T-helper 9 cell (primary cell): ENCODE data around the gene CLEC4C.
"Not testable (repeated sequence)": the region's sequence is repeated elsewhere in the genome, so short reads cannot be mapped to it uniquely, and the experiment has no call there.

Source experiments
- DNase-seq: peaks from one replicate; pipeline ENCODE4 v3.0.0-alpha.2; 2020
- total RNA-seq, 2 donors: gene quantifications; one replicate each; lab custom pipeline; 2026; lab: John Stamatoyannopoulos, UW

The CLEC4C gene, protein sequence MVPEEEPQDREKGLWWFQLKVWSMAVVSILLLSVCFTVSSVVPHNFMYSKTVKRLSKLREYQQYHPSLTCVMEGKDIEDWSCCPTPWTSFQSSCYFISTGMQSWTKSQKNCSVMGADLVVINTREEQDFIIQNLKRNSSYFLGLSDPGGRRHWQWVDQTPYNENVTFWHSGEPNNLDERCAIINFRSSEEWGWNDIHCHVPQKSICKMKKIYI
- 0 reads per million in 2 donors for total RNA-seq

DNA sequence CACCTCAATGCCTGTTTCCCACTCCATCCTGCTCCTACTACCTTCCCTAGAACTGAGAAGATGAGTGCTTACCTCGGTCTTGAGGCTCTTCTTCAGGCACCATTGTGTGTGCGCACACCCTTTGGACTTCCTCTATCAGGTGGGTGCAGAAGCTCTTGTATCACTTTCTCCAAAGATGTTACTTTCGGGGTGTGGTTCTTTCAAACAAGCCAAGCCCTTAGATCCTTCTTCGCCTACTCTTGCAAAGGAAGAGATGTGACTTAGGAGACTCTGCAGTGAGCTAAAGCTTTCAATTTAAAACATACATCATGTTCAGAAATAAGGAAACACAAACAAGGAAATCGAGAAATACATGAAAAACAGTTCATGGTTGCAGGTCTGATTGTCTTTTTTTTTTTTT, at the start of gene CLEC4C:
Gene CLEC4C (minus strand): TSS at position 130 of the 400 bp plus-strand sequence. CDS start 27 bp downstream, at position 103.
- no peak for DNase-seq

DNA sequence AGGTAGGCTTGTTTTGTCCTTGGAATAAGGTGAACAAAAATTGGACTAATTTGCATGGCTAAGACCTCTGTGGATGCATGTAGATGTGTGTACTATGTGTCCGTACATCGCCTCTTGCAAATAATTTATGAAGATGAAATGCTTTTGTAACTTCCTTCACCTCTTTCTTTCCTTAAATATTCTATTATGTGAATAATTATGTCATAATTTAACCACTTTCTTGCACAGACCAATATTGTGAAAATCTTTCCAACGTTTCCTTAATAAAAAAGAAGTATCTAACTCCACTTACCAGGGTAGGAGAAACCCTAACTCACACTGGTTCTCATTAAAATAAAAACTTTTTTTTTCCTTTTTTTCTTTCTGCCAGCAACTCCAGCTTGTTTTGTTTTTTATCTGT, 46.0 kb upstream of the CLEC4C start:
- no peak for DNase-seq

DNA sequence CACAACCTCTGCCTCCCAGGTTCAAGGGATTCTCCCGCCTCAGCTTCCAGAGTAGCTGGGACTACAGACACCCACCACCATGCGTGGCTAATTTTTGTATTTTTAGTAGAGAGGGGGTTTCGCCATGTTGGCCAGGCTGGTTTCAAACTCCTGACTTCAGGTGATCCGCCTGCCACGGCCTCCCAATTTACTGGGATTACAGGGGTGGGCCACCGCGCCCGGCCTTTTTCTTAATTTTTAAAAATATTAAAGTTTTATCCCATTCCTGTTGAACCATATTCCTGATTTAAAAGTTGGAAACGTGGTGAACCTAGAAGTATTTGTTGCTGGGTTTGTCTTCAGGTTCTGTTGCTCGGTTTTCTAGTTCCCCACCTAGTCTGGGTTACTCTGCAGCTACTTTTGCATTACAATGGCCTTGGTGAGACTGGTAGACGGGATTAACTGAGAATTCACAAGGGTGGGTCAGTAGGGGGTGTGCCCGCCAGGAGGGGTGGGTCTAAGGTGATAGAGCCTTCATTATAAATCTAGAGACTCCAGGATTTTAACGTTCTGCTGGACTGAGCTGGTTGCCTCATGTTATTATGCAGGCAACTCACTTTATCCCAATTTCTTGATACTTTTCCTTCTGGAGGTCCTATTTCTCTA, 41.8 kb upstream of the CLEC4C start, which contains the start of gene NANOG:
Gene NANOG (plus strand): TSS at position 519 of the 645 bp plus-strand sequence. CDS start 213 bp downstream, outside the sequence.
- not testable (repeated sequence) for DNase-seq

DNA sequence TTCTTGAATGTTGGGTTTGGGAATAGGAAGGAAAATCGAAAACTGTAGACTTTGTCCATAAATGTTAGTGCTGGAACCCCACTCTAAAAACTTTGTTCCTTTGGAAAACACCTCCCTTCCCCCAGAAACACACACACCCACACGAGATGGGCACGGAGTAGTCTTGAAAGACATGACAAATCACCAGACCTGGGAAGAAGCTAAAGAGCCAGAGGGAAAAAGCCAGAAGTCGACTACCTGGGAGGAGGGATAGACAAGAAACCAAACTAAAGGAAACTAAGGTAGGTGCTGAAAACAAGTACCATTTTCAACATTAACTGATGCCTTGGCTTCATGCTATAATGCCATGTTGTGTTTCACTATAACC, 41.1 kb upstream of the CLEC4C start:
- DNase-seq, result no peak

DNA sequence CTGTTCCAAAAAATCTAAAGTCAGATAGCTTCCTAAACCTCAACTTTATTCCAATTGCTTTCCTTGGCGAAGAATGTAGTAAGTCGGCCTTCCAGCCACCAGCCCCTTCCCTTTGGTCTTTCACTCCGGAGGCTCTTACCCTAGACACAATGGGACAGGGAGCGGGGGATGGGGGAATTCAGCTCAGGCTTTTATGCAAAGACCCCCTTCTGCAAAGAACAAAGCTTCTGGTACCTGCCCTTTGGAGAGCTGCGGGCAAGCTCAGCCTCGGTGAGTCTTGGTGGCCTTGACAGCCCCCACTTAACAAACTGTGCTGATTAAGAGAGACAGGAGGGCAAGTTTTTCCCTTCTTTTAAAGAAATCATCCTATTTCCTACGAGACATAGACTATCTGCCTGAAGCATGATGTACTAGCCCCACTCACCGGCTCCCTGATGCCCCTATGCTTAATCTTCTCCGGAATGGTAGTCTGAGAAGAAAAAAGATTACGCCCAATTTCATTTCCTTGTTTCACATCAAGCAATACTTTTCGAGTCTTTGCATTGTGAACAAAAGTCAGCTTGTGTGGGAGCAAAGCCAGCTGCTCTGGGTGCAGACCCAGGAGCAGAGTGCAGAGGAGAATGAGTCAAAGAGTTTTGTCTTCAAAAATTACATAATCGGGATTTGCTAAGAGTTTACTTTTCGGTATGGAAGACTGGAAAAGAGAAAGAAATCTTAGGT, 40.6 kb upstream of the CLEC4C start:
- no peak for DNase-seq

DNA sequence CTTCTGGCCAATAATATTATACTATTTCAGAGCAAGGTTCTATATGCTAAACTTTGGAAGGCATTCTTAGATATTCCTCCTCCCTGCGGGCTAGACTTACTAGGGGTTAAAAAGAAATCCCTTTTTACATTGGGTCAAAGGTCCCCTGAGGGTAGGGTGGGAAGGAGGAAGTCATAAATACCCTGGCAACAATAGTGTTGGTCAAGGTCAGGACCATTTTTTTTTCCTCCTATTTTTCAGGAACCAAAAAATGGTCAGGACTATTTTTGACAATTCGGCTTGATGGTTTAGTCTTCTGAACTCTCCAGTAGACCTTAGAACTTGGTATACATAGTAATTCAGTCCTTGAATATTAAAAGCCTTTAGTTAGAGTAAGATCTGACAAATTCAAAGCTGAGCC, 37.5 kb upstream of the CLEC4C start:
- DNase-seq, result no peak

DNA sequence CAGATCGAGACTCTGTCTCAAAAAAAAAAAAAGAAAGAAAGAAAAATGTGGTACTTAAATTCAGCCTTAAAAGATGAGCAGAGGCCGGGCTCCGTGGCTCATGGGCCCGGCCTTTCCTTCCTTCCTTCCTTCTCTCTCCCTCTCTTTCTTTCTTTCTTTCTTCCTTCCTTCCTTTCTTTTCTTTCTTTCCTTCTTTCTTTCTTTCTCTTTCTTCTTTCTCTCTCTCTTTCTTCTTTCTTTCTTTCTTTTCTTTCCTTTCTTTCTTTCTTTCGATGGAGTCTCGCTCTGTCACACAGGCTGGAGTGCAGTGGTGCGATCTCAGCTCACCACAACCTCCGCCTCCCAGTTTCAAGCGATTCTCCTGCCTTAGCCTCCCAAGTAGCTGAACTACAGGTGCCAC, 36.3 kb upstream of the CLEC4C start:
- DNase-seq, result not testable (repeated sequence)

DNA sequence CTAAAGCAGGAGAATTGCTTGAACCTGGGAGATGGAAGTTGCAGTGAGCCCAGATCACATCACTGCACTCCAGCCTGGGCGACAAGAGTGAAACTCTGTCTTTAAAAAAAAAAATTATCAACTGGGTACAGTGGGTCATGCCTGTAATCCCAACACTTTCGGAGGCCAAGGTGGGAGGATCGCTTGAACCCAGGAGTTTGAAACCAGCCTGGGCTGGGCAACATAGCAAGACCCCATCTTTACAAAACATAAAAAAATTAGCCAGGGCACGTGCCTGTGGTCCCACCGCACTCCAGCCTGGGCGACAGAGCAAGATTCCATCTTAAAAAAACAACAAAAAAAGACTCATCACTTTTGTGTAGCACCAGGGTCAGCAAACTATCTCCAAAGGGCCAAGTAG, 34.9 kb upstream of the CLEC4C start:
- DNase-seq, result no peak

DNA sequence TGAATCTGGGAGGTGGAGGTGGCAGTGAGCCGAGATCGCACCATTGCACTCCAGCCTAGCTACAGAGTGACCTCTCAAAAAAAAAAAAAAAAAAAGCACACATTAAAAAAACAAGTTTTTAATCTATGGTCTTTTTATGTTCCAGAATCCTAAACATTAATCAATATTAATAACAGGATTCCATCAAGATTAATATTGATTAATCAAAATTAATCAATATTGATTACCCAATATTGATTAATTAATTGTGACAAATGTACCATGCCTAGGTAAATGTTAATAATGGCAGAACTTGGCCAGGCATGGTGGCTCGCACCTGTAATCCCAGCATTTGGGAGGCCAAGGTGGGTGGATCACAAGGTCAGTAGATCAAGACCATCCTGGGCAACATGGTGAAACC, 34.1 kb upstream of the CLEC4C start:
- DNase-seq, result no peak

DNA sequence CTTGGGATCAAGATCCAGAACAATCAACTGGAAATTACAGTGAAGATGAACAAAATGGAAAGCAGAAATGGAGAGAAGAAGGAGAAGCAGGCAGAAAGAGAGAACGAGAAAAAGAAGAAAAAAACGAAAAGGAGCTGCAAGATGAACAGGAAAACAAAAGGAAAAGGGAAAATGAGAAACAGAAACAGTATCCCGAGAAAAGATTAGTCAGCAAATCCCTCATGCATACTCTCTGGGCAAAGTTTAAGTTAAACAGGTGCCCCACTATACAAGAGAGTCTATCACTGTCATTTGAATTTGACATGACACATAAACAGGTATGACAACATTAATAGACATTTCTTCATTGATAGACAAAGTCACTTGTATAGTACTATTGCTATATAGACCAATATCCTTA, 22.8 kb upstream of the CLEC4C start:
- DNase-seq, result no peak

DNA sequence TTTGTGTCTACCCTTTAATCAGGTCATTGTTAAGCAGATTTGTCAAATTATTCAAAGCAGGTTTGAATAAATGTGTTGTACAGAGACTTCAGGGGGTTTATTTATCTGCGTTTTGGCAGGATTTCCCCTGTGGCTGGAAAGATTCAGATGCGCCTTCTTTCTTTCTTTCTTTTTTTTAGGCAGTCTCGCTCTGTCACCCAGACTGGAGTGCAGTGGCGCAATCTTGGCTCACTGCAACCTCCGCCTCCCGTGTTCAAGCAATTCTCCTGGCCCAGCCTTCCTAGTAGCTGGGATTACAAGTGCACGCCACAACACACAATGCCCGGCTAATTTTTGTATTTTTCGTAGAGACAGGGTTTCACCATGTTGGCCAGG, 11.6 kb upstream of the CLEC4C start:
- DNase-seq, result no peak

DNA sequence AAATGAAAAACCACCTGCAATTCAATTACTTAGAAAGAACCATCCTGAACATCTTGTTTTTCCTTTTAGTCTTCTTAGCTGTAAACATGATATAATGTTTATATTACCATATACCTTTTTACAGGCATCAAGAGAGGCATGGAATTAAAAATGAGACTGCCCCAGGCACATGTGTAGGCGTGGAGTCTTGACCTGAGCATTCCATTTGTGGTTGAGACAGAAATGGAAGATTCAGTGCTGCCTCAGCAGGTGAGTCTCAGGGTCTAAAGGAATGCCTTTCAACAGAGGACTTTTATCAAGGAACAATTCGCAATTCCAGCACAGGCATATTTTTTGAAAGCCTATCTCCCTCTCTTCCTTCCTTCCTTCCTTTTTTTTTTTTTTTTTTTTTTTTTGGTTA, 9.8 kb upstream of the CLEC4C start:
- DNase-seq, result no peak

DNA sequence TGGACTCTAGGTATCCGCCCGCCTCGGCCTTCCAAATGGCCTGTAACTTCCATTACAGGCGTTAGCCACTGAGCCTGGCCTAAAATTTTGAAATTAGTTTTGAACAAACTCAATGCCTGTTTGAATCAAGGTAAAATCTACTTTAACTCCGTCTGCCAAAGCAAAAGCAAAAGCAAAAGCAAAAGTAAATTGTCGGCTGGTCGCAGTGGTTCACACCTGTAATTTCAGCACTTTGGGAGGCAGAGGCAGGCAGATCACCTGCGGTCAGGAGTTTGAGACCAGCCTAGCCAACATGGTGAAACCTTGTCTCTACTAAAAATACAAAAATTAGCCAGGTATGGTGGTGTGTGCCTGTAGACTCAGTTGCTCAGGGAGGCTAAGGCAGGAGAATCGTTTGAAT, 8.5 kb upstream of the CLEC4C start:
- DNase-seq, result not testable (repeated sequence)

DNA sequence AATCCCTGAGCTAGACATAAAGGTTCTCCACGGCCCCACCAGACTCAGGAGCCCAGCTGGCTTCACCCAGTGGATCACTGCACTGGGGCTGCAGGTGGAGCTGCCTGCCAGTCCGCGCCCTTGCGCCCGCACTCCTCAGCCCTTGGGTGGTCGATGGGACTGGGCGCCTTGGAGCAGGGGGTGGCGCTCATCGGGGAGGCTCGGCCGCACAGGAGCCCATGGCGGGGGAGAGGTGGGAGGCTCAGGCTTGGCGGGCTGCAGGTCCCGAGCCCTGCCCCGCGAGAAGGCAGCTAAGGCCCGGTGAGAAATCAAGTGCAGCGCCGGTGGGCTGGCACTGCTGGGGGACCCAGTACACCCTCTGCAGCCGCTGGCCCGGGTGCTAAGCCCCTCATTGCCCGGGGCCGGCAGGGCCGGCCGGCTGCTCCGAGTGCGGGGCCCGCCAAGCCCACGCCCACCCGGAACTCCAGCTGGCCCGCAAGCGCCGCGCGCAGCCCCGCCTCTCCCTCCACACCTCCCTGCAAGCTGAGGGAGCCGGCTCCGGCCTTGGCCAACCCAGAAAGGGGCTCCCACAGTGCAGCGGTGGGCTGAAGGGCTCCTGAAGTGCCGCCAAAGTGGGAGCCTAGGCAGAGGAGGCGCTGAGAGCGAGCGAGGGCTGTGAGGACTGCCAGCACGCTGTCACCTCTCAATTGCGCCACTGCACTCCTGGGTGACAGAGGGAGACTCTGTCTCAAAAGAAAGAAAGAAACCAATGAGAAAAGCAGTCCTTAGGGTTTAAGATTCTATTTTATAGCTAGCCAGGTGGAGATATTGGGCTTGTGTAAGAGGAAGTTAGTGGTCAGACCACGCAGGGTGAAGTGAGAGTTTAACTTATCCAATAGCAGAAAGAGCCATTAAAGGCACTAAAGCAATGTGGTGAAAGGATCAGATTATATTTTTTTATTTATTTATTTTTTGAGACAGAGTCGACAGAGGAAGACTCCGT, 5.1 kb upstream of the CLEC4C start:
- not testable (repeated sequence) for DNase-seq

DNA sequence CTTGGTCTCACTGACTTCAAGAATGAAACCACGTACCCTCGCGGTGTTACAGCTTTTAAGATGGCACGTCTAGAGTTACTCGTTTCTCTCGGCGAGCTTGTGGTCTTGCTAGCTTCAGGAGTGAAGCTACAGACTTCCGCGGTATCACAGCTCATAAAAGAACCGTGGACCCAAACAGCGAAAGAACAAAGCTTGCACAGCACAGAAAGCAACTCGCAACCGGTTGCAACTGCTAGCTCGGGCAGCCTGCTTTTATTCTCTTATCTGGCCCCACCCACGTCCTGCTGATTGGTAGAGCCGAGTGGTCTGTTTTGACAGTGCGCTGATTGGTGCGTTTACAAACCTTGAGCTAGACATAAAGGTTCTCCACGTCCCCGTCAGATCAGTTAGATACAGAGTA, 4.2 kb upstream of the CLEC4C start:
- no peak for DNase-seq

DNA sequence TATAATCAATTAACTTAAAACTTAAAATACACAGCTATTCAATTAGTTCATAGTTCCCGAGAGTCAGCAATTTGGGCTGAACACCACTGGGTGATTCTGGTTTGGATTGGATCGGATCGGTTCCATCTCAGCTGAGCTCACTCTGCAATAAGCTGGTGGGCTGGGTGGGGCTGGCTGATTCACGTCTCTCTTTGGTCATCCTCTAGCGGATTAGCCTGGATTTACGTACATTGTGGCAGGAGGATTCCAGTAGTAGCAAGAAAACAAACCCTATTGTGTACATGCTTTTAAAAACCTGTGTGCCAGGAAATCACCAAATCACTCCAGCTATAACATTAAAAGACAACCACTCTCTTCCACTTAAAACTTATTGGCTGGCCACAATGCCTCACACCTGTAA, 3.2 kb upstream of the CLEC4C start:
- no peak for DNase-seq

DNA sequence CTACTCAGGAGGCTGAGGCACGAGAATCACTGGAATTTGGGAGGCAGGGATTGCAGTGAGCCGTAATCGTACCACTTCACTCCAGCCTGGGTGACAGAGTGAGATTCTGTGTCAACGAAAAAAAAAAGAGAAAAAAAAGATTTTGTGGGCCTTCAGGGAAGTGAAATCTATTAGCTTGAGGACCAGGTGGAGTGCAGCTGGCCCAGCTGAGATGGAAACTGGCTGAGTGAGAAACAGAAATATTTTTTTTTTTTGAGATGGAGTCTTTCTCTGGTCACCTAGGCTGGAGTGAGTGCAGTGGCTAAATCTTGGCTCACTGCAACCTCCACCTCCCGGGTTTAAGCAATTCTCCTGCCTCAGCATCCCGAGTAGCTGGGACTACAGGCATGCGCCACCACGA, 2.3 kb upstream of the CLEC4C start:
- no peak for DNase-seq

DNA sequence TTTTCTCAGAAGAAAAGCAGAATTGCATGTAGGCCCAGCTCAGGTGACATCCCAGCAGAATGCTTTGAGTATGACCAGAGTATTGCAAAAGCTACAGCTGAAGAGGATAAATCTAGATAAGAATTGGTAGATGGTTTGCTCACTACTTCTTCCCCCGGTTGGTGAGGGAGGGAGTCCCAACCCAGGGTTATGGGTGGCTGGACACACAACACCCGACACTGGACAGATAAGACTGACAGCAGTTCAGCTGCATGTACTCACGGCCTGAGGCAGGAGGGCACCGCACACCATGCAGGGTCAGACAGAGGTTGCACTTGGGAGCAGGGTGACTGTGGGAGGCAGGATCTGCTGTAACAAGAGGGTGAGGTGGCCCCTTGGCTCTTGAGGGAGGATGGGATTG, 1.7 kb upstream of the CLEC4C start:
- no peak for DNase-seq

DNA sequence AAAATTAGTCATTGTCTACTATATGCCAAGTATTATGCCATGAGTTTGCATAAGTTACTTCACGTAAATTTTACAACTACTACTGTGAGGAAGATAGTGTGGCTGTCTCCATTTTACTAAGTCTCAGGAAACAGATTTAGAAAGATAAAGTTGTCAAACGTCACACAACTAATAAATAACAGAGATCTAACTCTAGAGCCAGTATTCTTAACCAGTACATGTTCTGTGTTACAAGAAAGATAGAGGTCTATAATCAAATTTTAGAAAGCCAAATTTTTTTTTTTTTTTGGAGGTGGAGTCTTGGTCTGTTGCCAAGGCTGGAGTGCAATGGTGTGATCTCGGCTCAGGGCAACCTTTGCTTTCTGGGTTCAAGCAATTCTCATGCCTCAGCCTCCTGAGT, 14.2 kb downstream of the CLEC4C start:
- DNase-seq, result no peak

DNA sequence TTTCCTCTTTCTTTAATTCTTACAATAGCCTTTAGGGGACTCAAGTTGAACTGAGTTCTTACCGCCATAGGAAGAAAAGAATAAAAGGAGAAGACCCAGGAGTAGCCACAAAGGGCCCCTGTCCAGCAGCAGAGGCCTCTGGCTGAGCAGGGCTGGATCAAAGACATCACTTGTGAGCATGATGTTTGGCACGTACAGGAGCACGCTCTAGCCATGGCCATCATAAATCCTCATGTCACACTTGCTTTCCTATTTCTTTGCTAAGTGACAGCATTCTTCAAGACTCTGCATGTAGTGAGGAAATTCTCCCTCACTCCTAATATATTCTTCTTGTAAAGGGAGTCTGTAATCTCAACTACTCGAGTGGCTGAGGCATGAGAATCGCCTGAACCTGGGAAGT, 15.7 kb downstream of the CLEC4C start:
- no peak for DNase-seq

DNA sequence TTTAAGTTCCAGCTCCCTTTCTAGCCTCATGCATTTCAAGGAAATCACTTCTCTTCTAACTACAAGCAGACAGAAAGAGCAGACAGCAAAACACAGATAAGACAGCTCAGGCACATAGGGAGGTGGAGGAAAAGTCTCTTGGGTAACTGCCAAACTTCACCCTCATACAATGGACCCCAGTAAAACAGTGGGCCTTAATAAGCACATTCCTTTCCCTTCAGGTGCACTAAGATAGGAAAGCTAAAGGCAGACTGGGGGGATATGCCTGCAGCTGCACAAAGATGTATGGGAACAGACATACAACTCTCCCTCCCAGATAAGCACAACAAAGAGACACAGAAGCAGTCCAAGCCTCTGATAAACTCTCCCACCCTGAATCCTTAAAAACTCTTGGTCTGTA, 16.2 kb downstream of the CLEC4C start:
- not testable (repeated sequence) for DNase-seq

DNA sequence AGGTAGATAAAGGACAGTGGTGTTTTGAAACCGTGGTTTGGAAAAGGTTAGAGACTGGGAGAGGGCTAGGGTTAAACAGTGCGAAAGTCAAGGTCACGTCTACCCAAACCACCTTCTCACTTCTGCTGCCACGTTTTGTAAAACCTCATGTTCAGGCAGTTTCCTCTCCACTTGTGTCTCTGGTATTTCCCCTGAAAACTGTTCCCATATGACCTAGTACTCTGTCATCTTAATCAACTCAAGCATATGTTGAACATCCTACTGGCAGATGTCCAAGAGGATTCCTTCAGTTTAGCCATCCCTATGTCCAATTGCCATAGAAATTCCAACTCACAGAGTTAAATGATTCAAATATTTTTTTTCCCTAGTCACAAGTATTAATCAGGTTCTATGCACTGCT, 17.4 kb downstream of the CLEC4C start:
- DNase-seq, result no peak

DNA sequence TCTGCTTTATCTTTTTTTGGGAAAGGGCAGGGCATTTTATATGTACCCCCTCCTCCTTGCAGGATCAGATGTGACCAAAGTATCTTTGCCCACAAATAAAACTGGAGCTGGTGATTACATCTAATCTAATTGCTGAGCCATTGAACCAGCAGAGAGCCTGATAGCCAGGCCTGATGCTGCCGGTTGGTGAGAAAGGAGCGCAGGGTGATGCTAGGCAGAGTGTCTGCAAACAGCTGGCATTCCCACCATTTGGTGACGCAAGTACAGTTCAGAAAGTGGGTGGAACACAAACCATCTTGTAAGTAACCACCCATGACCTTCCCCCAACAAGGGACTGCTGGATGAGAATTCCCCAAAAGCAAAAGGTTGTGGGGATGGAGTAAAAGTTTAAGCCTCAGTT, 23.2 kb downstream of the CLEC4C start:
- DNase-seq, result no peak
